ENCODE data around the gene PTPRG. TPM values are rescaled to one million over a fixed set of nuclear protein-coding genes. Genes with fewer than 3 reads are reported as not detected.

PTPRG gene
- total RNA-seq, 6 experiments from 2014 or later = 29.4 to 34.7 (median 32.7) TPM

GRCh38 chr3:62266668-62267283, 705.4 kb downstream of the PTPRG start:
- Mint-ChIP-seq H3K27me3 (ENCODE audit: insufficient read depth) (no peaks in the 10 kb centered on the region), H3K36me3 (ENCODE audit: low read depth) (peaks cover 11% of the 10 kb centered on the region; the same call in 1 of the 2 replicates), H3K27ac (no peak overlapping the region), H3K4me3 (no peak overlapping the region), H3K9me3 (no peaks in the 10 kb centered on the region), H3K4me1 (ENCODE audit: low read depth) (no peaks in the 10 kb centered on the region)
- no peak for TF ChIP-seq CTCF (IDR thresholded peaks at IDR 0.05)
- no peak for DNase-seq

GRCh38 chr3:62276658-62277180, 715.3 kb downstream of the PTPRG start:
- Mint-ChIP-seq H3K4me3 (no peak overlapping the region), H3K4me1 (ENCODE audit: low read depth) (no peaks in the 10 kb centered on the region), H3K27me3 (ENCODE audit: insufficient read depth) (no peaks in the 10 kb centered on the region), H3K27ac (no peak overlapping the region), H3K36me3 (ENCODE audit: low read depth) (no peaks in the 10 kb centered on the region), H3K9me3 (no peaks in the 10 kb centered on the region)
- no peak for DNase-seq
- no peak for TF ChIP-seq CTCF (IDR thresholded peaks at IDR 0.05)

- Mint-ChIP-seq H3K36me3 (ENCODE audit: low read depth) (no peaks in the 10 kb centered on the region), H3K9me3 (no peaks in the 10 kb centered on the region), H3K4me3 (no peak overlapping the region), H3K27ac (no peak overlapping the region), H3K4me1 (ENCODE audit: low read depth) (no peaks in the 10 kb centered on the region), H3K27me3 (ENCODE audit: insufficient read depth) (no peaks in the 10 kb centered on the region)
- TF ChIP-seq CTCF (IDR thresholded peaks at IDR 0.05) = no peak
- DNase-seq = no peak
Measured at GRCh38 chr3:62277450-62277849, 716.1 kb downstream of the PTPRG start.

- Mint-ChIP-seq H3K27me3 (ENCODE audit: insufficient read depth) (no peaks in the 10 kb centered on the region), H3K27ac (no peak overlapping the region), H3K4me3 (no peak overlapping the region), H3K9me3 (no peaks in the 10 kb centered on the region), H3K36me3 (ENCODE audit: low read depth) (no peaks in the 10 kb centered on the region), H3K4me1 (ENCODE audit: low read depth) (no peaks in the 10 kb centered on the region)
- DNase-seq = no peak
- TF ChIP-seq CTCF (IDR thresholded peaks at IDR 0.05) = no peak
Measured at GRCh38 chr3:62277986-62278385, 716.6 kb downstream of the PTPRG start.

GRCh38 chr3:62281726-62282125, 720.4 kb downstream of the PTPRG start:
- DNase-seq = no peak
- H3K4me1 Mint-ChIP-seq (ENCODE audit: low read depth) = no peaks in the 10 kb centered on the region
- no peaks in the 10 kb centered on the region for H3K36me3 Mint-ChIP-seq (ENCODE audit: low read depth)
- no peak overlapping the region for H3K27ac Mint-ChIP-seq
- no peaks in the 10 kb centered on the region for H3K27me3 Mint-ChIP-seq (ENCODE audit: insufficient read depth)
- no peaks in the 10 kb centered on the region for H3K9me3 Mint-ChIP-seq
- TF ChIP-seq CTCF (IDR thresholded peaks at IDR 0.05) = no peak
- no peak overlapping the region for H3K4me3 Mint-ChIP-seq
